NB4 (cell line): ENCODE data around the gene NR3C1.

ENCODE experiments used
- DNase-seq: peaks from one replicate; pipeline ENCODE4 v3.0.0; 2010; ENCODE audit warnings: low read depth
- H3K4me3 ChIP-seq: one replicate; pipeline ENCODE4 v1.5.1; 2011; ENCODE audit warnings: mild to moderate bottlenecking, low read depth, low read length, moderate library complexity
- MYC ChIP-seq: IDR thresholded peaks from 2 replicates; pipeline ENCODE4 v1.6.1; 2011; ENCODE audit warnings: low read depth, low read length
- POLR2A ChIP-seq: IDR thresholded peaks from 2 replicates; pipeline ENCODE4 v1.6.1; 2011; ENCODE audit warnings: mild to moderate bottlenecking; ENCODE audit not compliant: insufficient read length; ENCODE audit errors: extremely low read depth
- TF ChIP-seq, protein P1 (sequence below): IDR thresholded peaks from one replicate; pipeline ENCODE4 v1.5.1; 2012; ENCODE audit warnings: low read depth, low read length
- TF ChIP-seq, protein P2 (sequence below): IDR thresholded peaks from 2 replicates; pipeline ENCODE4 v1.6.1; 2011; ENCODE audit warnings: low read depth, low read length

The NR3C1 gene

DNA sequence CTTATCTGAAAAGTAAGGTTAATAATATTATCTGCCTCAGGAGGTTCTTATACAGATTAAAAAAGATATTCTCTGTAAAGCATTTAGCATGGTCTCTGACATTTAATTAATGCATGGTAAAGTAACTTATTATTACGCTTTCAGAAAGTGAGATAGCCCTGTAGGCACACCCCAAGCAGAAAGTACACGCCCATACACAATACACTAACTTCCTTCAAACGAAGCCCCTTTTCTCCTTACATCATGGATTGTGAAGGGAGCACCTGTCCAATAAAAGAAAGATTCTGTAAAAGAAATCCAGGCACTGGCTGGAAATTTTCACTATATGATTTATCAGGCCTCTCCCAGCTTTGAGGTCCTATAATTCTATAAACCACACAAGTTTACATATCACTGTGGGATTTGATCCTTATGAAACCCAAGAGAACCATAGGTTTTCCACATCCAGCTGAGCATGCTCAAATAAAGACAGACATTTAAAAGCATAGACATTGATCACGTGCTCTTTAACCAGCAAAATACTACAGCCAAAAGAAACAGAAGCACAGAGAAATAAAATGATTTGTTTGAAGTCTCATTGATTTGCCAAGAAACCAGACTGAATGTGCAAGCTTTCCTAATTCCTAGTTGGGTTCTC, 14.1 kb upstream of the NR3C1 start:
- H3K4me3 ChIP-seq, result no peak overlapping the region
- no peak for DNase-seq

DNA sequence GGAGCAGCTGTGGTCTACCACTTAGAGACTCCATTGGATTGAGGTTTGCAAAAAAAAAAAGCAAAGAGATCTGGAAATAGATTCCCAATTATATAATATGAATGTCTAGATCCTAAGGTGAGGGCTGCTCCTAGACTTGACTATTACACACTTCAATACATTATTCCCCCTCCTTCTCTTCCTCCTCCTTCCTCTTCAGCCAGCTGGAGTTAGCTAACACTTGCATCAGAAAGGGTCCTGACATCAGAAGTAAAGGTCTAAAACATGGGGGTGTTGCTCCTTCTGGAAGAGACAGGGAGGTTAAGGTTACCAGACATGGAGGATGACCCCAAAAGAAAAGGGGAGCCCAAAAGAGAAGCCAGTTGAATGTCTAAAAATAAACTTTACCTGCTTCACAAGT, 12.9 kb upstream of the NR3C1 start:
- no peak for DNase-seq
- H3K4me3 ChIP-seq, result no peak overlapping the region
- TF ChIP-seq MYC, result no peak
- TF ChIP-seq, protein P1, sequence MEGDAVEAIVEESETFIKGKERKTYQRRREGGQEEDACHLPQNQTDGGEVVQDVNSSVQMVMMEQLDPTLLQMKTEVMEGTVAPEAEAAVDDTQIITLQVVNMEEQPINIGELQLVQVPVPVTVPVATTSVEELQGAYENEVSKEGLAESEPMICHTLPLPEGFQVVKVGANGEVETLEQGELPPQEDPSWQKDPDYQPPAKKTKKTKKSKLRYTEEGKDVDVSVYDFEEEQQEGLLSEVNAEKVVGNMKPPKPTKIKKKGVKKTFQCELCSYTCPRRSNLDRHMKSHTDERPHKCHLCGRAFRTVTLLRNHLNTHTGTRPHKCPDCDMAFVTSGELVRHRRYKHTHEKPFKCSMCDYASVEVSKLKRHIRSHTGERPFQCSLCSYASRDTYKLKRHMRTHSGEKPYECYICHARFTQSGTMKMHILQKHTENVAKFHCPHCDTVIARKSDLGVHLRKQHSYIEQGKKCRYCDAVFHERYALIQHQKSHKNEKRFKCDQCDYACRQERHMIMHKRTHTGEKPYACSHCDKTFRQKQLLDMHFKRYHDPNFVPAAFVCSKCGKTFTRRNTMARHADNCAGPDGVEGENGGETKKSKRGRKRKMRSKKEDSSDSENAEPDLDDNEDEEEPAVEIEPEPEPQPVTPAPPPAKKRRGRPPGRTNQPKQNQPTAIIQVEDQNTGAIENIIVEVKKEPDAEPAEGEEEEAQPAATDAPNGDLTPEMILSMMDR, result no peak
- TF ChIP-seq POLR2A, result no peak
- TF ChIP-seq, protein P2, sequence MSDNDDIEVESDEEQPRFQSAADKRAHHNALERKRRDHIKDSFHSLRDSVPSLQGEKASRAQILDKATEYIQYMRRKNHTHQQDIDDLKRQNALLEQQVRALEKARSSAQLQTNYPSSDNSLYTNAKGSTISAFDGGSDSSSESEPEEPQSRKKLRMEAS, result no peak

More for the DNA sequence above, 14.1 kb upstream of the NR3C1 start:
- no peak for TF ChIP-seq POLR2A
- TF ChIP-seq, protein P1, result no peak
- TF ChIP-seq, protein P2, result no peak
- TF ChIP-seq MYC, result no peak

DNA sequence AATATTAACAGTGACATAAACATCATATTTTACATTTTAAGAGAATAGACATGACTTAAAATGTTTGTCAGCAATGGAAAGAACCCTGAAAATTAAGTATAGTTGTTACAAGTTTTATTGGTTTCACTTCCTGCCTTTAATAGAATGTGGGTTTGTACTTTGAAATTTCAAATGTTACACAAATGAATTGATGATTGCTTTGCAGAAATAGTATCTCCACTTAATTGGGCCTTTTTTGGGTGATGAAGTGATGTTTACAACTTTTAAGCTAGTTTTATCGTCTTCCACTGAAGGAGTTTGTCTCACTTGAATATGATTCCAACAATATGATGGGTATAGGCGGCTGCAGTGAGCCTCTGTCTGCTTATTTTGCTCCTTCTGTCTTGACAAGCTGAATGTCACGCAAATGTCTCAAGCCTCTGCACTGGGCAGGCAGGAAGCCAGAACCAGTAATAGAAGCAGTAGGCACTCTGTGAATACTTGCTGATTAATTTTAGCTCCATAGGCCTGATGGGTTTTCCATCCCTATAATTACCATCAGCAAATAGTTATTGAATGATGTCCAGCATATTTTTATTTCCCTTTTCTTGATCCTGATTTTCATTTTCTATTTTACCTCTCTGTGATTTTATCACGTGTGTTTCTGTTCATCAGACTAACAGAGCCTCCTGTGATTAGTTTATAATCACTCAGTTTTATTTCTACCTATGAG, 10.6 kb upstream of the NR3C1 start:
- DNase-seq, result no peak
- no peak overlapping the region for H3K4me3 ChIP-seq
- TF ChIP-seq MYC, result no peak
- TF ChIP-seq, protein P1, result no peak
- TF ChIP-seq, protein P2, result no peak
- no peak for TF ChIP-seq POLR2A

DNA sequence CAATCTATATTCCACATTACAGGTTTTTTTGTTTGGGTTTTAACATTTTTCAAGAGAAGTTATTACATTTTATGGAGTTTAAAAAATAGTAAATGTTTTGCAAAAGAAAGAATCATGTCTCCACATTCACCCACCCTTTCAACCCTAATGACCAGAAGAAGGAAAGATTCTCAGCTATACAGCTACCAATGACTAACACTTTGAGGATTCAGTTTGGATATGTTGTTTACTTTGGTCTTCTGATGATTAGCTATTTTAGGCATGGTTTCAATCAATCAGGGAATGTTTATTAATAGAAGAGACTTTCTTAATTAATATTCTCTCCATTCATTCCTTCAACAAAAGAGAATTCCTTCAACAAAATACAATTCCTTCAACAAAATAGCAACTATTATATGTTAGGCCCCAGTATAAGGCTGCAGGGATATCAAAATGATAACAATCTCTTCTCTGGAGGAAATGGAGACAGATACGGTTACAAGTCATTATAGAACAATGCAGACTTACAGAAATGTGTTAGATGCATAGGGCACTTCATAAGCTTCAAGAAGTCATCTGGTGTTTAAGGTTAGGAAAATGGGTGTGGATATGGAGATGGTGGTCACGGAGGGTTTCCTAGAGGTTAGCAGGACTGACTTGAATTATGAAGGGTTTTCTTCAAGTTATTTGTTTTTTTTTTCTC, 9.3 kb upstream of the NR3C1 start:
- no peak for TF ChIP-seq MYC
- TF ChIP-seq, protein P2, result no peak
- TF ChIP-seq POLR2A, result no peak
- TF ChIP-seq, protein P1, result no peak
- no peak for DNase-seq
- no peak overlapping the region for H3K4me3 ChIP-seq

DNA sequence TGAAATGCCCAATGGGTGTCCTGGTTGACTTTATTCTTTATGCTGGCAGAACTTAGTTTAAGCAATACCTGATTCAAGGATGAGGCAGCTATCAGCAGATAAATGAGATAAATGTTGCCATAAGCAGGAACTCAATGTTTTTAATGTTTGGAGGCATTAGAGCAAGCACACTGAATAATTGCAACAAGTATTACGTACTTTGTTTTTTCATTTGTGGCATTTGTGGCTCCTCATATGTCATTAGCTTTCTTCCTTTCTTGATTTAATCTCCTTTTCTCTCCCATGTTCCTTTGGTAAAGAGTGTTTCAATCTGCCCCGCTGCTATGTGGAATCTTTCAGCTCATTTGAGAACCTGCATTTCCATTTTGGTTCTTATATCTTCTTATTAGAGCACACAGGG, 6.4 kb upstream of the NR3C1 start:
- no peak for DNase-seq
- TF ChIP-seq POLR2A, result no peak
- no peak for TF ChIP-seq MYC
- H3K4me3 ChIP-seq, result no peak overlapping the region

DNA sequence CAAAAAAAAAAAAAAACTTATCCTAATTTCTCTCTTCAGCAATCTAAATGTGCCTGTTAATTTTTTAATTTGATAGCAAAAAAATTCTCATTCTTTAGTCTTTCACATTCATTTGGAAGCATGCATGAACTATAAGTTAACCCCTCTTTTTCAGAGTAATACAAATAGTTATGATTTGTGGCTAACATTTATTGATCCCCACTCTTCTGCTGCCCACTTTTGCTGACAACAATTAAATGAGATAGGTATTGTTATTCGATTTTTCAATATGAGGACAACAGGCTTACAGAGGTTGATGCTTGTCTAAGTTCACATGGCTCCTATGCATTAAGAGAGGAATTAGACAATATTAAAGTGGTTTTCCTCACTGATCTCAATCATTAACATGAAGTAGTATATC, 2.9 kb upstream of the NR3C1 start:
- peak overlapping the region; percentile 74 for H3K4me3 ChIP-seq
- DNase-seq, result no peak
- TF ChIP-seq, protein P1, result no peak
- TF ChIP-seq MYC, result no peak
- TF ChIP-seq, protein P2, result no peak
- no peak for TF ChIP-seq POLR2A
